Thyroid gland (tissue), 4 donors: ENCODE measurements around the gene CAPN10. TPM values are rescaled to one million over a fixed set of nuclear protein-coding genes. Genes with fewer than 3 reads are reported as not detected.

ENCODE experiments used
- DNase-seq, 2 donors: peaks; one replicate each; pipeline ENCODE4 v3.0.0-alpha.2; 2019
- H3K27ac ChIP-seq, 3 donors: fragments of 200-600 bp; sonication (generic); 1 replicate in 2 of 3; 2 replicates in 1 of 3; pipeline ENCODE4 v1.5.1; 2016 to 2019; ENCODE audit warnings: mild to moderate bottlenecking in 1 of 3, moderate library complexity in 1 of 3
- H3K27me3 ChIP-seq: fragments of 200-600 bp; sonication (generic); one replicate; pipeline ENCODE4 v1.5.1; 2019
- H3K36me3 ChIP-seq, 2 donors: fragments of 200-600 bp; sonication (generic); one replicate each; pipeline ENCODE4 v1.5.1; 2016 to 2019
- H3K4me1 ChIP-seq, 2 donors: fragments of 200-600 bp; sonication (generic); one replicate each; pipeline ENCODE4 v1.5.1; 2017 to 2019
- H3K4me3 ChIP-seq, 3 donors: fragments of 200-600 bp; sonication (generic); replicated peaks in 1 of 3; 1 replicate in 2 of 3; 2 replicates in 1 of 3; pipeline ENCODE4 v1.5.1; 2016; ENCODE audit warnings: mild to moderate bottlenecking in 1 of 3
- H3K9me3 ChIP-seq: fragments of 200-600 bp; sonication (generic); one replicate; pipeline ENCODE4 v1.5.1; 2017
- CTCF ChIP-seq, 6 experiments: fragments of 200-600 bp in 3 of 6; fragments of 450-650 bp in 3 of 6; sonication (generic) in 3 of 6; IDR thresholded peaks; one replicate each; pipeline ENCODE4 v1.5.1; 2016 to 2019; ENCODE audit warnings: antibody characterized with exemption in 6 of 6, mild to moderate bottlenecking in 2 of 6, inconsistent platforms in 1 of 6, moderate library complexity in 1 of 6
- POLR2A ChIP-seq, 2 donors: fragments of 450-650 bp; IDR thresholded peaks; one replicate each; pipeline ENCODE4 v1.6.1; 2017; ENCODE audit warnings: antibody characterized with exemption in 2 of 2, mild to moderate bottlenecking in 2 of 2, moderate library complexity in 1 of 2
- WGBS, 2 donors: methylation state at CpG; one replicate each; pipeline ENCODE4 v1.1.5; 2017; 5-methylcytosine and 5-hydroxymethylcytosine counted together
- intact Hi-C: fragments of 100-400 bp; cut with DNase I; formaldehyde crosslinking; loops from one replicate; pipeline ENCODE4 v1.15.1; 2023
- total RNA-seq, 4 donors: library from RNA; depleted of rRNA; stranded (reverse); fragments of >200 nt; gene quantifications; one replicate each; pipeline ENCODE4 v1.2.3, GENCODE V29; 2016

CAPN10 gene
- total RNA-seq, 4 donors from 2014 or later, result 19.3 to 25.3 (median 21.7) TPM

- no peak for DNase-seq
- no peak overlapping the region for H3K4me3 ChIP-seq
- H3K27me3 ChIP-seq, result no peaks in the 10 kb centered on the region
- no peaks in the 10 kb centered on the region for H3K9me3 ChIP-seq
- intact Hi-C loops, result no loop called here
- H3K36me3 ChIP-seq, result no peaks in the 10 kb centered on the region
- no peak overlapping the region for H3K27ac ChIP-seq
- no peaks in the 10 kb centered on the region for H3K4me1 ChIP-seq
- WGBS, 2 donors, result 61 to 65% methylated on average over 10 to 11 of the region's 13 CpGs
- TF ChIP-seq CTCF (IDR thresholded peaks at IDR 0.05), result no peak
- TF ChIP-seq POLR2A (IDR thresholded peaks at IDR 0.05), result no peak
These were observed 56.7 kb downstream of the CAPN10 start for GRCh38 chr2:240643093-240643810.

- Histone ChIP-seq H3K27me3 (no peaks in the 10 kb centered on the region), H3K27ac (no peak overlapping the region), H3K4me1 (no peaks in the 10 kb centered on the region), H3K4me3 (no peak overlapping the region), H3K9me3 (no peaks in the 10 kb centered on the region), H3K36me3 (no peaks in the 10 kb centered on the region)
- 69 to 90% methylated on average over 9 to 14 of the region's 15 CpGs for WGBS, 2 donors
- no peak for DNase-seq
- TF ChIP-seq POLR2A (IDR thresholded peaks at IDR 0.05), result no peak
- TF ChIP-seq CTCF (IDR thresholded peaks at IDR 0.05), result no peak
- intact Hi-C loops, result no loop called here
These were observed 57.2 kb downstream of the CAPN10 start for GRCh38 chr2:240643811-240644150.

GRCh38 chr2:240644171-240644651 is 57.7 kb downstream of the CAPN10 start:
- TF ChIP-seq CTCF (IDR thresholded peaks at IDR 0.05) (no peak), POLR2A (IDR thresholded peaks at IDR 0.05) (no peak)
- DNase-seq, result no peak
- Histone ChIP-seq H3K4me1 (no peaks in the 10 kb centered on the region), H3K27ac (no peak overlapping the region), H3K9me3 (no peaks in the 10 kb centered on the region), H3K27me3 (no peaks in the 10 kb centered on the region), H3K4me3 (no peak overlapping the region), H3K36me3 (no peaks in the 10 kb centered on the region)
- intact Hi-C loops, result no loop called here
- 32 to 67% methylated on average over 4 to 14 of the region's 14 CpGs for WGBS, 2 donors

- intact Hi-C loops, result no loop called here
- no peaks in the 10 kb centered on the region for H3K9me3 ChIP-seq
- TF ChIP-seq CTCF (IDR thresholded peaks at IDR 0.05) (no peak), POLR2A (IDR thresholded peaks at IDR 0.05) (no peak)
- no peak overlapping the region for H3K27ac ChIP-seq
- no peak overlapping the region for H3K4me3 ChIP-seq
- no peaks in the 10 kb centered on the region for H3K4me1 ChIP-seq
- DNase-seq, result no peak
- WGBS, 2 donors, result 58 to 62% methylated on average over 4 to 7 of the region's 8 CpGs
- H3K36me3 ChIP-seq, result no peaks in the 10 kb centered on the region
- H3K27me3 ChIP-seq, result no peaks in the 10 kb centered on the region
These were observed 58.3 kb downstream of the CAPN10 start for GRCh38 chr2:240644859-240645301.

- Histone ChIP-seq H3K36me3 (no peaks in the 10 kb centered on the region), H3K27me3 (no peaks in the 10 kb centered on the region), H3K4me1 (no peaks in the 10 kb centered on the region), H3K9me3 (no peaks in the 10 kb centered on the region), H3K4me3 (no peak overlapping the region), H3K27ac (no peak overlapping the region)
- no peak for DNase-seq
- WGBS, 2 donors, result 97 to 100% methylated on average over 3 to 6 of the region's 10 CpGs
- TF ChIP-seq CTCF (IDR thresholded peaks at IDR 0.05), result no peak
- no peak for TF ChIP-seq POLR2A (IDR thresholded peaks at IDR 0.05)
- intact Hi-C loops, result no loop called here
These were observed 58.8 kb downstream of the CAPN10 start for GRCh38 chr2:240645346-240645745.
